Mammary epithelial cell (primary cell): ENCODE data around the gene TEC.
"Not testable (repeated sequence)": the region's sequence is repeated elsewhere in the genome, so short reads cannot be mapped to it uniquely, and the experiment has no call there.

ENCODE experiments used
- CTCF ChIP-seq, 2 donors: IDR thresholded peaks in 1 of 2; conservative IDR thresholded peaks in 1 of 2; 2 replicates each; pipeline ENCODE4 v1.5.1; 2011 to 2012; ENCODE audit warnings: inconsistent platforms in 2 of 2, low read length in 2 of 2, mild to moderate bottlenecking in 2 of 2, control low read depth in 1 of 2, low read depth in 1 of 2; ENCODE audit not compliant: insufficient read depth in 1 of 2; ENCODE audit errors: extremely low read depth in 1 of 2
- EZH2 ChIP-seq: IDR thresholded peaks from 2 replicates; pipeline ENCODE4 v1.6.1; 2012; ENCODE audit warnings: low read length, inconsistent platforms, borderline replicate concordance

- TF ChIP-seq CTCF (conservative IDR thresholded peaks at IDR 0.05 in 1 of 2, IDR thresholded peaks at IDR 0.05 in 1 of 2; ENCODE audit: extremely low read depth in 1 of 2, insufficient read depth in 1 of 2, low read depth in 1 of 2, low read length in 2 of 2); EZH2: not testable (repeated sequence)
Measured at GRCh38 chr4:48285640-48286039, 16.0 kb upstream of the TEC start.
